ENCODE data around the gene PICK1. TPM values are rescaled to one million over a fixed set of nuclear protein-coding genes. Genes with fewer than 3 reads are reported as not detected.

The PICK1 gene
- total RNA-seq, 2 donors from 2014 or later = 90.0 to 114 TPM

GRCh38 chr22:38028344-38029130 is 28.7 kb upstream of the PICK1 start:
- Histone ChIP-seq H3K27me3 (replicated peaks; ENCODE audit: insufficient read depth) (no peaks in the 10 kb centered on the region), H3K9me3 (no peaks in the 10 kb centered on the region), H3K36me3 (no peaks in the 10 kb centered on the region), H3K4me1 (replicated peaks) (peaks cover 4% of the 10 kb centered on the region), H3K27ac (no peak overlapping the region), H3K4me3 (no peak overlapping the region)
- intact Hi-C loops (cut with DNase I) = no loop called here
- TF ChIP-seq POLR2A (IDR thresholded peaks at IDR 0.05) (no peak), POLR2AphosphoS5 (IDR thresholded peaks at IDR 0.05) (no peak), CTCF (IDR thresholded peaks at IDR 0.05) (no peak)
- no peak for DNase-seq (ENCODE audit: low spot score)
- 92% methylated on average over 15 of the region's 15 CpGs for WGBS

- no peak overlapping the region for H3K27ac ChIP-seq
- DNase-seq (ENCODE audit: low spot score) = no peak
- H3K9me3 ChIP-seq = no peaks in the 10 kb centered on the region
- intact Hi-C loops (cut with DNase I) = no loop called here
- H3K27me3 ChIP-seq (replicated peaks; ENCODE audit: insufficient read depth) = no peaks in the 10 kb centered on the region
- peaks cover 10% of the 10 kb centered on the region for H3K4me1 ChIP-seq (replicated peaks)
- H3K4me3 ChIP-seq = no peak overlapping the region
- TF ChIP-seq POLR2AphosphoS5 (IDR thresholded peaks at IDR 0.05) (no peak), POLR2A (IDR thresholded peaks at IDR 0.05) (no peak), CTCF (IDR thresholded peaks at IDR 0.05) (no peak)
- no peaks in the 10 kb centered on the region for H3K36me3 ChIP-seq
Observed at GRCh38 chr22:38029370-38029769, 27.8 kb upstream of the PICK1 start.

GRCh38 chr22:38029901-38030300 is 27.3 kb upstream of the PICK1 start:
- intact Hi-C loops (cut with DNase I) = no loop called here
- Histone ChIP-seq H3K27ac (peak overlapping the region in 1 of 2 donors; percentile 35), H3K27me3 (replicated peaks; ENCODE audit: insufficient read depth) (no peaks in the 10 kb centered on the region), H3K36me3 (no peaks in the 10 kb centered on the region), H3K4me3 (no peak overlapping the region), H3K4me1 (replicated peaks) (peaks cover 15% of the 10 kb centered on the region), H3K9me3 (no peaks in the 10 kb centered on the region)
- no peak for DNase-seq (ENCODE audit: low spot score)
- WGBS = 49% methylated on average over 5 of the region's 5 CpGs
- TF ChIP-seq POLR2AphosphoS5 (IDR thresholded peaks at IDR 0.05) (no peak), CTCF (IDR thresholded peaks at IDR 0.05) (no peak), POLR2A (IDR thresholded peaks at IDR 0.05) (no peak)

- H3K27ac ChIP-seq = peak overlapping the region in 1 of 2 donors; percentile 35
Observed at GRCh38 chr22:38030311-38031133, 26.7 kb upstream of the PICK1 start.

More at GRCh38 chr22:38030311-38031133, 26.7 kb upstream of the PICK1 start:
- H3K9me3 ChIP-seq = no peaks in the 10 kb centered on the region
- TF ChIP-seq POLR2A (IDR thresholded peaks at IDR 0.05) (no peak), POLR2AphosphoS5 (IDR thresholded peaks at IDR 0.05) (no peak), CTCF (IDR thresholded peaks at IDR 0.05) (no peak)
- no peak for DNase-seq (ENCODE audit: low spot score)
- 55% methylated on average over 16 of the region's 16 CpGs for WGBS
- no peaks in the 10 kb centered on the region for H3K36me3 ChIP-seq
- H3K27me3 ChIP-seq (replicated peaks; ENCODE audit: insufficient read depth) = no peaks in the 10 kb centered on the region
- peaks cover 16% of the 10 kb centered on the region for H3K4me1 ChIP-seq (replicated peaks)
- intact Hi-C loops (cut with DNase I) = no loop called here
- H3K4me3 ChIP-seq = no peak overlapping the region
